ENCODE results near the gene TTC39B. TPM values are rescaled to one million over a fixed set of nuclear protein-coding genes. Genes with fewer than 3 reads are reported as not detected.

The TTC39B gene
- total and polyA plus RNA-seq, 2 experiments from 2014 or later: 1.3 to 4.1 TPM

GRCh38 chr9:15294604-15295003, 12.4 kb downstream of the TTC39B start:
- H3K4me1 ChIP-seq (ENCODE audit: low read depth): peaks cover 10% of the 10 kb centered on the region
- H3K36me3 ChIP-seq: no peaks in the 10 kb centered on the region
- H3K27me3 ChIP-seq: no peaks in the 10 kb centered on the region
- DNase-seq (ENCODE audit: low read depth in 1 of 2, low spot score in 1 of 2): no peak
- TF ChIP-seq, protein P1, sequence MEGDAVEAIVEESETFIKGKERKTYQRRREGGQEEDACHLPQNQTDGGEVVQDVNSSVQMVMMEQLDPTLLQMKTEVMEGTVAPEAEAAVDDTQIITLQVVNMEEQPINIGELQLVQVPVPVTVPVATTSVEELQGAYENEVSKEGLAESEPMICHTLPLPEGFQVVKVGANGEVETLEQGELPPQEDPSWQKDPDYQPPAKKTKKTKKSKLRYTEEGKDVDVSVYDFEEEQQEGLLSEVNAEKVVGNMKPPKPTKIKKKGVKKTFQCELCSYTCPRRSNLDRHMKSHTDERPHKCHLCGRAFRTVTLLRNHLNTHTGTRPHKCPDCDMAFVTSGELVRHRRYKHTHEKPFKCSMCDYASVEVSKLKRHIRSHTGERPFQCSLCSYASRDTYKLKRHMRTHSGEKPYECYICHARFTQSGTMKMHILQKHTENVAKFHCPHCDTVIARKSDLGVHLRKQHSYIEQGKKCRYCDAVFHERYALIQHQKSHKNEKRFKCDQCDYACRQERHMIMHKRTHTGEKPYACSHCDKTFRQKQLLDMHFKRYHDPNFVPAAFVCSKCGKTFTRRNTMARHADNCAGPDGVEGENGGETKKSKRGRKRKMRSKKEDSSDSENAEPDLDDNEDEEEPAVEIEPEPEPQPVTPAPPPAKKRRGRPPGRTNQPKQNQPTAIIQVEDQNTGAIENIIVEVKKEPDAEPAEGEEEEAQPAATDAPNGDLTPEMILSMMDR (IDR thresholded peaks at IDR 0.05; ENCODE audit: low read depth, low read length): no peak
- no peaks in the 10 kb centered on the region for H3K9me3 ChIP-seq (ENCODE audit: low read depth)
- H3K27ac ChIP-seq: peak overlapping the region; percentile 66
- H3K4me3 ChIP-seq: no peak overlapping the region

DNA sequence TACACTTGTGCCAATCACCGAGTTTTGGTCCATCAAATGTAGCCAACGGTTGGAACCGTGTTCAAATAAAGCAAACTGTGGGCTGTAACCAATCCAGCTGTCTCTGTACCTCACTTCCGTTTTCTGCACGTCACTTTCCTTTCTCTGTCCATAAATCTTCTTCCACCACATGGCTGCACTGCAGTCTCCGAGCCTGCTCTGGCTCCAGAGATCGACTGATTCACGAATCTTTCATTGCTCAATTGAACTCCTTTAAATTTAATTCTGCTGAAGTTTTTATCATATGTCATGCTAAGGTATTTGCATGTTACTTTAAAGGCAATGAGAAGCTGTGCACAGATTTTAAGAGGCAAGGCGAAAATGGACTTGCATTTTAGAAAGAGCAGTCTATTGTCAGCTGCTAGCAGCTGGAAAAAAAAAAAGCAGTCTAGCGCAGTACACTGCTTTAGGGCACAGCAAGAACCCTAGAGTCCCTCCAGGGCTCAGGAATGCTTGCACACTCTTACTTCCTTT, 13.2 kb downstream of the TTC39B start:
- Histone ChIP-seq H3K4me1 (ENCODE audit: low read depth) (peaks cover 10% of the 10 kb centered on the region), H3K27ac (peak overlapping the region; percentile 66), H3K9me3 (ENCODE audit: low read depth) (no peaks in the 10 kb centered on the region), H3K36me3 (no peaks in the 10 kb centered on the region), H3K27me3 (no peaks in the 10 kb centered on the region), H3K4me3 (no peak overlapping the region)
- TF ChIP-seq, protein P1 (IDR thresholded peaks at IDR 0.05; ENCODE audit: low read depth, low read length): no peak
- DNase-seq (ENCODE audit: low read depth in 1 of 2, low spot score in 1 of 2): peak in 1 of 2 donors; percentile 35

DNA sequence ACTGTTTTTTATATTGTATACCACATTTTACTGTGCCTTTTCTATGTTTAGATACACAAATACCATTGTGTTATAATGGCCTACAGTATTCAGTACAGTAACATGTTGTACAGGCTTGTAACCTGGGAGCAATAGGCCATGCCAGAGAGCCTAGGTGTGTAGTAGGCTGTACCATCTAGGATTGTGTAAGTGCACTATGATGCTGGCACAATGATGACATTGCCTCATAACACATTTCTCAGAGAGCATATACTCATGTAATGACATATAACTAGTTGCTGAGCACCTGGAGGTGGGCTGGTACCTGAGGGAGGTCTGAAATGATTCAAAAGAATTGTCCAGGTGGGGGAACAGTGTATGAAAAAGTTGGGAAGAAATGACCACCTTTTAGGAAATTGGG, 13.9 kb downstream of the TTC39B start:
- Histone ChIP-seq H3K9me3 (ENCODE audit: low read depth) (no peaks in the 10 kb centered on the region), H3K4me3 (no peak overlapping the region), H3K4me1 (ENCODE audit: low read depth) (peaks cover 10% of the 10 kb centered on the region), H3K36me3 (no peaks in the 10 kb centered on the region), H3K27me3 (no peaks in the 10 kb centered on the region), H3K27ac (no peak overlapping the region)
- no peak for DNase-seq (ENCODE audit: low read depth in 1 of 2, low spot score in 1 of 2)
- TF ChIP-seq, protein P1 (IDR thresholded peaks at IDR 0.05; ENCODE audit: low read depth, low read length): no peak

DNA sequence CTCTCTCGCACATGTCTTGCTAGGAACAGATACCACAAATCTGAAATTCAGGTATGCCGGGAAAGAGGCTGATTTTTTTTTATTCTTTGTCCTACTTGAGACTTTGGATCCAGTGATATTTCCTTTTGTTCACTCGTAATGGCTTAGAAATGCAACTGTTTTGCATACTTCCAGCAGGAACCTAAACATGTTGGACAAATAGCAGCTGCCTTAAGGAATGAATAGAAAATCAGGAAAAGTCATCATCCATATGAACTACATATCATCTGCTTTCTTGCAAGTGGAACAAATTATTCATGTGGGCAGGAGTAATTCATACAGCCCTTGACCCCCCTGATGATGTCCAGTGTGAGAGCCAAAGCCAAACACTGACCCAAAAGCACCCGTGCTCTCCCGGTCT, 17.4 kb downstream of the TTC39B start:
- no peaks in the 10 kb centered on the region for H3K36me3 ChIP-seq
- TF ChIP-seq, protein P1 (IDR thresholded peaks at IDR 0.05; ENCODE audit: low read depth, low read length): no peak
- H3K4me3 ChIP-seq: no peak overlapping the region
- peaks cover 12% of the 10 kb centered on the region for H3K4me1 ChIP-seq (ENCODE audit: low read depth)
- H3K9me3 ChIP-seq (ENCODE audit: low read depth): no peaks in the 10 kb centered on the region
- no peaks in the 10 kb centered on the region for H3K27me3 ChIP-seq
- no peak for DNase-seq (ENCODE audit: low read depth in 1 of 2, low spot score in 1 of 2)
- H3K27ac ChIP-seq: no peak overlapping the region

GRCh38 chr9:15287309-15287708, 19.7 kb downstream of the TTC39B start:
- Histone ChIP-seq H3K36me3 (no peaks in the 10 kb centered on the region), H3K9me3 (ENCODE audit: low read depth) (no peaks in the 10 kb centered on the region), H3K4me3 (no peak overlapping the region), H3K27ac (no peak overlapping the region), H3K4me1 (ENCODE audit: low read depth) (peaks cover 3% of the 10 kb centered on the region), H3K27me3 (no peaks in the 10 kb centered on the region)
- TF ChIP-seq, protein P1 (IDR thresholded peaks at IDR 0.05; ENCODE audit: low read depth, low read length): no peak
- peak in 1 of 2 donors; percentile 38 for DNase-seq (ENCODE audit: low read depth in 1 of 2, low spot score in 1 of 2)
